Endodermal cell (in vitro differentiated cells): ENCODE measurements around the gene LRRC10B. TPM values are rescaled to one million over a fixed set of nuclear protein-coding genes. Genes with fewer than 3 reads are reported as not detected.

Source experiments
- DNase-seq: peaks from one replicate; pipeline ENCODE4 v3.0.0-alpha.2; 2017
- H3K27ac ChIP-seq: 2 replicates; pipeline ENCODE4 v1.5.1; 2013; ENCODE audit warnings: mild to moderate bottlenecking, low read depth, low read length, moderate library complexity
- H3K27me3 ChIP-seq: 2 replicates; pipeline ENCODE4 v1.6.1; 2013; ENCODE audit warnings: mild to moderate bottlenecking, low read length, moderate library complexity; ENCODE audit not compliant: insufficient read depth, control insufficient read depth, poor library complexity, severe bottlenecking
- H3K36me3 ChIP-seq: 2 replicates; pipeline ENCODE4 v1.7.0; 2013; ENCODE audit warnings: mild to moderate bottlenecking, low read length, moderate library complexity; ENCODE audit not compliant: control insufficient read depth, insufficient read depth
- H3K4me1 ChIP-seq: one replicate; pipeline ENCODE4 v1.7.0; 2013; ENCODE audit warnings: low read length; ENCODE audit not compliant: control insufficient read depth, insufficient read depth
- H3K4me3 ChIP-seq: 2 replicates; pipeline ENCODE4 v1.5.1; 2013; ENCODE audit warnings: mild to moderate bottlenecking, low read length, moderate library complexity
- H3K9ac ChIP-seq: 2 replicates; pipeline ENCODE4 v1.6.1; 2013; ENCODE audit warnings: mild to moderate bottlenecking, low read length, moderate library complexity; ENCODE audit not compliant: poor library complexity, severe bottlenecking; ENCODE audit errors: extremely low read depth
- H3K9me3 ChIP-seq: 2 replicates; pipeline ENCODE4 v1.6.1; 2013; ENCODE audit warnings: mild to moderate bottlenecking, low read length, moderate library complexity; ENCODE audit not compliant: control insufficient read depth
- H3K27ac Mint-ChIP-seq: 2 replicates; pipeline ENCODE4 v1.8.0; 2020; ENCODE audit warnings: mixed read lengths
- H3K27me3 Mint-ChIP-seq: 2 replicates; pipeline ENCODE4 v1.8.0; 2021; ENCODE audit warnings: mild to moderate bottlenecking, mixed read lengths; ENCODE audit not compliant: insufficient read depth
- H3K36me3 Mint-ChIP-seq: 2 replicates; pipeline ENCODE4 v1.8.0; 2020; ENCODE audit warnings: low read depth, mixed read lengths
- H3K4me1 Mint-ChIP-seq: 2 replicates; pipeline ENCODE4 v1.8.0; 2020; ENCODE audit warnings: mixed read lengths
- H3K4me3 Mint-ChIP-seq: 2 replicates; pipeline ENCODE4 v1.8.0; 2020; ENCODE audit warnings: mild to moderate bottlenecking, moderate library complexity, mixed read lengths
- H3K9me3 Mint-ChIP-seq: 2 replicates; pipeline ENCODE4 v1.8.0; 2020; ENCODE audit warnings: mild to moderate bottlenecking, mixed read lengths
- CTCF ChIP-seq: fragments of 200-600 bp; sonication (generic); conservative IDR thresholded peaks from 2 replicates; pipeline ENCODE4 v1.5.0; 2021; ENCODE audit warnings: antibody characterized with exemption, mild to moderate bottlenecking
- WGBS, 2 experiments: methylation state at CpG; one replicate each; pipeline versions ENCODE4 v1.1.5 to v1.1.7; 2013; ENCODE audit warnings: missing lambda C conversion rate in 2 of 2, mixed read lengths in 1 of 2; ENCODE audit not compliant: insufficient coverage in 1 of 2, insufficient read length in 1 of 2; 5-methylcytosine and 5-hydroxymethylcytosine counted together
- total RNA-seq, 2 donors: library from RNA; stranded (reverse); fragmentation: NEBNext Ultra II Directional in 1 of 2; extraction: Animal tissue kit (Norgen Biotek cat#: 25700) in 1 of 2; gene quantifications; 2 replicates in 1 of 2; 3 replicates in 1 of 2; pipeline ENCODE4 v1.2.1, GENCODE V29; 2021

Gene LRRC10B
- total RNA-seq, 2 donors from 2014 or later: 0.11 to 0.69 TPM

GRCh38 chr11:61494381-61494961 is 14.1 kb upstream of the LRRC10B start:
- Mint-ChIP-seq H3K4me1 (peaks cover 4% of the 10 kb centered on the region), H3K27me3 (peaks cover under 1% of the 10 kb centered on the region), H3K9me3 (no peaks in the 10 kb centered on the region), H3K27ac (no peak overlapping the region), H3K36me3 (no peaks in the 10 kb centered on the region), H3K4me3 (no peak overlapping the region)
- Histone ChIP-seq H3K36me3 (no peaks in the 10 kb centered on the region), H3K4me3 (no peak overlapping the region), H3K4me1 (no peaks in the 10 kb centered on the region), H3K27ac (no peak overlapping the region), H3K27me3 (no peaks in the 10 kb centered on the region), H3K9ac (no peak overlapping the region), H3K9me3 (no peaks in the 10 kb centered on the region)
- WGBS, 2 experiments: 86 to 100% methylated on average over 5 to 9 of the region's 9 CpGs
- no peak for DNase-seq
- TF ChIP-seq CTCF: no peak

GRCh38 chr11:61495801-61496601 is 12.5 kb upstream of the LRRC10B start:
- H3K27ac Mint-ChIP-seq: no peak overlapping the region
- no peaks in the 10 kb centered on the region for H3K4me1 Mint-ChIP-seq
- Histone ChIP-seq H3K27ac (peak overlapping the region; percentile 38), H3K9me3 (no peaks in the 10 kb centered on the region), H3K4me1 (no peaks in the 10 kb centered on the region), H3K27me3 (no peaks in the 10 kb centered on the region), H3K9ac (no peak overlapping the region), H3K4me3 (no peak overlapping the region), H3K36me3 (no peaks in the 10 kb centered on the region)
- H3K4me3 Mint-ChIP-seq: no peak overlapping the region
- peaks cover under 1% of the 10 kb centered on the region for H3K27me3 Mint-ChIP-seq
- 89 to 90% methylated on average over 19 to 26 of the region's 26 CpGs for WGBS, 2 experiments
- no peaks in the 10 kb centered on the region for H3K36me3 Mint-ChIP-seq
- DNase-seq: no peak
- no peaks in the 10 kb centered on the region for H3K9me3 Mint-ChIP-seq
- no peak for TF ChIP-seq CTCF

- H3K27ac ChIP-seq: no peak overlapping the region
- H3K4me3 Mint-ChIP-seq: no peak overlapping the region
- H3K4me3 ChIP-seq: no peak overlapping the region
- H3K4me1 ChIP-seq: no peaks in the 10 kb centered on the region
- no peak overlapping the region for H3K27ac Mint-ChIP-seq
- TF ChIP-seq CTCF: no peak
- no peaks in the 10 kb centered on the region for H3K36me3 Mint-ChIP-seq
- H3K9me3 ChIP-seq: no peaks in the 10 kb centered on the region
- no peak overlapping the region for H3K9ac ChIP-seq
- no peaks in the 10 kb centered on the region for H3K36me3 ChIP-seq
- no peaks in the 10 kb centered on the region for H3K27me3 ChIP-seq
- H3K27me3 Mint-ChIP-seq: peaks cover 2% of the 10 kb centered on the region
- H3K4me1 Mint-ChIP-seq: no peaks in the 10 kb centered on the region
- peak; percentile 45 for DNase-seq
- no peaks in the 10 kb centered on the region for H3K9me3 Mint-ChIP-seq
- 89 to 93% methylated on average over 6 to 14 of the region's 15 CpGs for WGBS, 2 experiments
Measured at GRCh38 chr11:61496602-61497400, 11.7 kb upstream of the LRRC10B start.
